Measurements from ENCODE around the gene RADIL.

DNA sequence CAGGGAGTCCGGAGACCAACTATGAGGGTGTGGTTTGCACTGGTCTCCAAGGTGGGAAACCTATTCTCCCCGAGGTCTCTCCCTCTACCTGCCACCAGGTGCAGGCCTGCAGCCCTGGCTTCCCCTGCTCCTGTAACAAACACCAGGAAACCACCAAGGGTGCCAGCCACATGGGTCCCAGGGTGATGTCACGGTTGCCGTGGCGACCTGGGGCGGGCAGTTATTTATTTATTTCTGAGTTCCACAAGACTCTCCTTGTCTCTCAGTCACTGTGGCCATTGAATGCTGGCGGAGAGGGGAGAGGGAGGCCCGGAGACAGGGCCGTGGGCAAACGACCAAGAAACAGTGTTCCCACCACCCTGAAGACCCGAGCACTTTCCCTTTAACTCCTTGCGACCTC, 48.4 kb upstream of the RADIL start:
- TF ChIP-seq, protein P1, sequence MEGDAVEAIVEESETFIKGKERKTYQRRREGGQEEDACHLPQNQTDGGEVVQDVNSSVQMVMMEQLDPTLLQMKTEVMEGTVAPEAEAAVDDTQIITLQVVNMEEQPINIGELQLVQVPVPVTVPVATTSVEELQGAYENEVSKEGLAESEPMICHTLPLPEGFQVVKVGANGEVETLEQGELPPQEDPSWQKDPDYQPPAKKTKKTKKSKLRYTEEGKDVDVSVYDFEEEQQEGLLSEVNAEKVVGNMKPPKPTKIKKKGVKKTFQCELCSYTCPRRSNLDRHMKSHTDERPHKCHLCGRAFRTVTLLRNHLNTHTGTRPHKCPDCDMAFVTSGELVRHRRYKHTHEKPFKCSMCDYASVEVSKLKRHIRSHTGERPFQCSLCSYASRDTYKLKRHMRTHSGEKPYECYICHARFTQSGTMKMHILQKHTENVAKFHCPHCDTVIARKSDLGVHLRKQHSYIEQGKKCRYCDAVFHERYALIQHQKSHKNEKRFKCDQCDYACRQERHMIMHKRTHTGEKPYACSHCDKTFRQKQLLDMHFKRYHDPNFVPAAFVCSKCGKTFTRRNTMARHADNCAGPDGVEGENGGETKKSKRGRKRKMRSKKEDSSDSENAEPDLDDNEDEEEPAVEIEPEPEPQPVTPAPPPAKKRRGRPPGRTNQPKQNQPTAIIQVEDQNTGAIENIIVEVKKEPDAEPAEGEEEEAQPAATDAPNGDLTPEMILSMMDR (IDR thresholded peaks at IDR 0.05; ENCODE audit: low read depth, low read length), result no peak
- TF ChIP-seq EZH2phosphoT487 (IDR thresholded peaks at IDR 0.05; ENCODE audit: low read depth), result no peak

Data from OCI-LY3 (cell line).